Endothelial cell of umbilical vein (primary cell): Measurements from ENCODE around the gene CD300LD. TPM values are rescaled to one million over a fixed set of nuclear protein-coding genes. Genes with fewer than 3 reads are reported as not detected.

Source experiments
- BruUV-seq: library from RNA; stranded (reverse); fragments of 400-500 nt; replicated peaks from 2 replicates; lab custom pipeline; 2021; lab: Mats Ljungman, UMichigan
- CTCF ChIA-PET: fragments of 300-600, 350-600 bp; sonication (Branson Sonifier 250); formaldehyde crosslinking; loops from one replicate; lab custom pipeline; 2021; ENCODE audit warnings: antibody characterized with exemption, inconsistent platforms; lab: Charles Lee
- POLR2A ChIA-PET: fragments of 300-600, 350-600 bp; sonication (Branson Sonifier 250); formaldehyde crosslinking; loops from one replicate; lab custom pipeline; 2021; ENCODE audit warnings: antibody characterized with exemption, inconsistent platforms; lab: Charles Lee
- DNase-seq: peaks from one replicate; pipeline ENCODE4 v3.0.0-alpha.2; 2011; ENCODE audit warnings: low read depth, low spot score
- FAIRE-seq: peaks from 2 replicates; lab custom pipeline; 2011; peaks lifted over from hg19 to GRCh38; lab: Jason Lieb, UNC
- H2AFZ ChIP-seq: 2 replicates; pipeline ENCODE4 v1.6.0; 2012; ENCODE audit warnings: low read depth, low read length, control low read depth, inconsistent platforms
- H3K27ac ChIP-seq: 2 replicates; pipeline ENCODE4 v1.5.1; 2011; ENCODE audit warnings: low read depth, mild to moderate bottlenecking, control low read depth, low read length, moderate library complexity; ENCODE audit not compliant: insufficient read depth
- H3K27me3 ChIP-seq, 2 experiments: 2 replicates each; pipeline versions ENCODE4 v1.6.0 to v1.6.1; 2011; ENCODE audit warnings: low read length in 2 of 2, mixed read lengths in 1 of 2; ENCODE audit not compliant: control insufficient read depth in 2 of 2, insufficient read depth in 2 of 2
- H3K36me3 ChIP-seq, 2 experiments: 2 replicates in 1 of 2; 3 replicates in 1 of 2; pipeline ENCODE4 v1.5.1; 2011; ENCODE audit warnings: low read length in 2 of 2, mild to moderate bottlenecking in 1 of 2, moderate library complexity in 1 of 2; ENCODE audit not compliant: control insufficient read depth in 2 of 2, insufficient read depth in 2 of 2; ENCODE audit errors: extremely low read depth in 1 of 2
- H3K4me1 ChIP-seq: 3 replicates; pipeline ENCODE4 v1.5.1; 2011; ENCODE audit warnings: mild to moderate bottlenecking, low read length; ENCODE audit not compliant: control insufficient read depth, insufficient read depth; ENCODE audit errors: extremely low read depth
- H3K4me2 ChIP-seq: 2 replicates; pipeline ENCODE4 v1.6.1; 2011; ENCODE audit warnings: low read length, control low read depth, mixed read lengths; ENCODE audit not compliant: insufficient read depth
- H3K4me3 ChIP-seq, 3 experiments: fragments of 200-600 bp in 1 of 3; sonication (generic), shearing (Covaris generic) in 1 of 3; replicated peaks in 1 of 3; 2 replicates each; pipeline ENCODE4 v1.5.1; 2011 to 2016; ENCODE audit warnings: control low read depth in 3 of 3, low read length in 3 of 3, mild to moderate bottlenecking in 2 of 3, inconsistent platforms in 1 of 3, low read depth in 1 of 3, moderate library complexity in 1 of 3; ENCODE audit not compliant: insufficient read depth in 1 of 3
- H3K79me2 ChIP-seq: 2 replicates; pipeline ENCODE4 v1.6.0; 2012; ENCODE audit warnings: low read length, inconsistent platforms; ENCODE audit not compliant: control insufficient read depth, insufficient read depth
- H3K9ac ChIP-seq: replicated peaks from 2 replicates; pipeline ENCODE3; 2011; ENCODE audit warnings: low read length, control low read depth; ENCODE audit not compliant: insufficient read depth; ENCODE audit errors: extremely low read depth
- H3K9me1 ChIP-seq: replicated peaks from 3 replicates; pipeline ENCODE4 v1.6.0; 2011; ENCODE audit warnings: mild to moderate bottlenecking, low read length; ENCODE audit not compliant: control insufficient read depth, insufficient read depth; ENCODE audit errors: extremely low read depth
- H3K9me3 ChIP-seq: replicated peaks from 2 replicates; pipeline ENCODE4 v1.5.1; 2012; ENCODE audit warnings: low read length, inconsistent platforms; ENCODE audit not compliant: control insufficient read depth, insufficient read depth
- H4K20me1 ChIP-seq: replicated peaks from 2 replicates; pipeline ENCODE3; 2011; ENCODE audit warnings: mild to moderate bottlenecking, low read length; ENCODE audit not compliant: control insufficient read depth, insufficient read depth; ENCODE audit errors: extremely low read depth
- CTCF ChIP-seq, 2 donors: IDR thresholded peaks; 1 replicate in 1 of 2; 2 replicates in 1 of 2; pipeline ENCODE4 v1.5.1; 2011; ENCODE audit warnings: low read length in 2 of 2, mild to moderate bottlenecking in 2 of 2, moderate library complexity in 2 of 2, control low read depth in 1 of 2, inconsistent platforms in 1 of 2, low read depth in 1 of 2; ENCODE audit not compliant: insufficient read depth in 1 of 2; ENCODE audit errors: extremely low read depth in 1 of 2
- EZH2 ChIP-seq: IDR thresholded peaks from 2 replicates; pipeline ENCODE4 v1.6.1; 2012; ENCODE audit warnings: borderline replicate concordance, low read depth, mild to moderate bottlenecking, moderate library complexity, low read length, inconsistent platforms; ENCODE audit not compliant: severe bottlenecking
- FOS ChIP-seq: IDR thresholded peaks from 2 replicates; pipeline ENCODE4 v1.6.1; 2011; ENCODE audit warnings: mild to moderate bottlenecking, low read length, moderate library complexity, borderline replicate concordance; ENCODE audit not compliant: insufficient read depth
- GATA2 ChIP-seq: IDR thresholded peaks from 2 replicates; pipeline ENCODE4 v1.7.0; 2011; ENCODE audit warnings: low read depth, mild to moderate bottlenecking, moderate library complexity, mixed read lengths, low read length; ENCODE audit not compliant: insufficient read length, insufficient read depth
- JUN ChIP-seq: IDR thresholded peaks from 2 replicates; pipeline ENCODE4 v1.6.1; 2011; ENCODE audit warnings: borderline replicate concordance, low read depth; ENCODE audit not compliant: insufficient read length, insufficient read depth
- MAX ChIP-seq: IDR thresholded peaks from 2 replicates; pipeline ENCODE4 v1.6.1; 2011; ENCODE audit not compliant: insufficient read depth, insufficient read length
- MYC ChIP-seq: IDR thresholded peaks from one replicate; pipeline ENCODE4 v1.6.1; 2011; ENCODE audit warnings: mild to moderate bottlenecking, low read depth, low read length
- POLR2A ChIP-seq: IDR thresholded peaks from 2 replicates; pipeline ENCODE4 v1.6.1; 2012; ENCODE audit warnings: low read depth, mild to moderate bottlenecking, control low read depth, low read length
- POLR2AphosphoS5 ChIP-seq: IDR thresholded peaks from 2 replicates; pipeline ENCODE4 v1.6.1; 2012; ENCODE audit warnings: low read depth, mild to moderate bottlenecking, control low read depth, low read length, moderate library complexity; ENCODE audit not compliant: insufficient read depth
- dilution Hi-C: fragments of 300-500 bp; cut with MboI; formaldehyde crosslinking; loops from one replicate; pipeline ENCODE4 v1.15.0; 2019; ENCODE audit warnings: low sequenced_read_pairs; ENCODE audit not compliant: extremely low pct_ligation_motif_present
- intact Hi-C: fragments of 100-400 bp; cut with micrococcal nuclease; formaldehyde crosslinking; loops from one replicate; pipeline ENCODE4 v1.10.0; 2022
- polyA plus RNA-seq, 4 experiments: library from polyadenylated mRNA; depleted of rRNA in 3 of 4; stranded (reverse) in 3 of 4; unstranded in 1 of 4; fragments of >200 nt; gene quantifications; 2 replicates each; pipeline versions ENCODE4 v1.2.1 to v1.2.3, GENCODE V29; 2011 to 2012; ENCODE audit warnings: missing spikeins in 1 of 4
- total RNA-seq: library from RNA; stranded (reverse); gene quantifications from 2 replicates; pipeline ENCODE4 v1.2.3, GENCODE V29; 2021

Gene CD300LD
- total and polyA plus RNA-seq, 2 donors (not counting 3 experiments of a cell fraction or from before 2014, with no cell fraction given) = not detected

GRCh38 chr17:74601944-74602572, 10.0 kb upstream of the CD300LD start:
- H3K27me3 ChIP-seq = no peaks in the 10 kb centered on the region
- no peaks in the 10 kb centered on the region for H3K4me1 ChIP-seq
- POLR2A ChIA-PET = no interaction called here
- H2AFZ ChIP-seq = no peak overlapping the region
- dilution Hi-C loops (no loop called here), intact Hi-C loops (loop anchor here (1.0 kb wide), 1 partner anchor 234 kb away; no protein-coding TSS in a partner anchor)
- no TSS peak for BruUV-seq
- DNase-seq (peak; percentile 5), FAIRE-seq (peak; percentile 35)
- H3K79me2 ChIP-seq = no peaks in the 10 kb centered on the region
- no peaks in the 10 kb centered on the region for H3K36me3 ChIP-seq
- H3K9me1 ChIP-seq = no peaks in the 10 kb centered on the region
- H3K4me3 ChIP-seq = no peak overlapping the region
- no peaks in the 10 kb centered on the region for H4K20me1 ChIP-seq
- no peak overlapping the region for H3K27ac ChIP-seq
- H3K9me3 ChIP-seq = no peaks in the 10 kb centered on the region
- CTCF ChIA-PET = interaction anchor here (2.4 kb wide), 1 partner anchor 223 kb away, joined by 11 read pairs; no protein-coding TSS in a partner anchor
- no peak overlapping the region for H3K9ac ChIP-seq
- no peak overlapping the region for H3K4me2 ChIP-seq
- peak; percentile 37 to 42 for TF ChIP-seq CTCF (IDR thresholded peaks at IDR 0.05; ENCODE audit: extremely low read depth in 1 of 2, insufficient read depth in 1 of 2, low read depth in 1 of 2, low read length in 2 of 2)
- TF ChIP-seq POLR2AphosphoS5 = no peak

GRCh38 chr17:74599448-74599939, 7.4 kb upstream of the CD300LD start:
- H3K9me1 ChIP-seq = no peaks in the 10 kb centered on the region
- H3K79me2 ChIP-seq = no peaks in the 10 kb centered on the region
- no peak for TF ChIP-seq EZH2
- no peak for TF ChIP-seq JUN
- TF ChIP-seq POLR2AphosphoS5 = no peak
- TF ChIP-seq POLR2A = no peak
- TF ChIP-seq CTCF (IDR thresholded peaks at IDR 0.05; ENCODE audit: extremely low read depth in 1 of 2, insufficient read depth in 1 of 2, low read depth in 1 of 2, low read length in 2 of 2) = no peak
- TF ChIP-seq MAX = no peak
- TF ChIP-seq FOS = no peak
- TF ChIP-seq MYC = no peak
- no peak for TF ChIP-seq GATA2
- no peak overlapping the region for H3K4me3 ChIP-seq
- H3K27ac ChIP-seq = no peak overlapping the region
- H3K27me3 ChIP-seq = no peaks in the 10 kb centered on the region
- FAIRE-seq = no peak
- POLR2A ChIA-PET = no interaction called here
- H4K20me1 ChIP-seq = no peaks in the 10 kb centered on the region
- H3K36me3 ChIP-seq = no peaks in the 10 kb centered on the region
- CTCF ChIA-PET = no interaction called here
- dilution Hi-C loops = no loop called here
- DNase-seq = no peak
- H2AFZ ChIP-seq = no peak overlapping the region
- no peak overlapping the region for H3K9ac ChIP-seq
- BruUV-seq = no TSS peak
- H3K9me3 ChIP-seq = no peaks in the 10 kb centered on the region
- no peak overlapping the region for H3K4me2 ChIP-seq
- intact Hi-C loops = no loop called here
- H3K4me1 ChIP-seq = no peaks in the 10 kb centered on the region
